Measurements from ENCODE around the gene HDAC4.

The HDAC4 gene

GRCh38 chr2:239227661-239228371 is 173.0 kb downstream of the HDAC4 start:
- DNase-seq: no peak

DNA sequence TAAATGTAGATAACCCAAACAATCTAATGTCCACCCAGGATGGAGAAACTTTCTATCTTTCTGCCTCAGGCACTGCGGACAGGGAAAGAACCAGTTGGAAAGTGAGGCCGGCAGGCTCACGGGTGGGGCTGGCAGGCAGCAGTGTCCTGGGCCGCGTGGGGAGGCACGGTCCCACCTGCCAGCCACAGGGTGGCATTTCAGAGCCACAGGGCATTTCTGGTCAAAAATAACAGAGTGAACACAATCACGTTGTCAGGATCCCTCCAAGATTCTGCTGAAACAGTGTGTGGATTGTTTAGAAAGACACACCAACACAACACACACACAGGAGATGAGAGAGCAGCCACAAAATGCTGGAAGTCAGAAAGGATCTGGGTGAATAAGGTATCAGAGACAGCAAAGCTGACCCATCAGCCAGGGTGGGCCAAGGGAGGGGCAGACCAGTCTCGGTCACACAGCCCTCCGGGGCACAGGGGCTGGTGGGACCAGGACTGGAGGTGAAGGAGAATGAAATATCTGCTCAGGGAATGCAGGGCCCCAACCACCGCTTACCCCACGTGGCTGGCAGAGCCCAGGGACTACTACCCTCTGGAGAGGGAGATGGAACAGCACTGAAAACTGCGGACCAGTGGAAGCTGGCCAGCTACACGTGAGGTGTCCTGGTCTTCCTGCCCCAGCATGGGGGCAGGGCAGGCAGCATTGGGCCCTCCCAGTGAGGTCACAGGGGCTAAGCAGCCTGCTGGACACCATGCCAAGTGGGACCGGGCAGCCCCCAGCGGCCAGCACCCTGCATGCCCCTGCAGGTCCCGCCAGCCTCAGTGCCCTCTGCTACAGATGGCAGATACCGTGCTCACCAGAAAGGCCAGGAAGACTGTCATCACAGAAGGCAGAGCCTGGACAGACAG is 173.9 kb downstream of the HDAC4 start:
- DNase-seq: no peak

DNA sequence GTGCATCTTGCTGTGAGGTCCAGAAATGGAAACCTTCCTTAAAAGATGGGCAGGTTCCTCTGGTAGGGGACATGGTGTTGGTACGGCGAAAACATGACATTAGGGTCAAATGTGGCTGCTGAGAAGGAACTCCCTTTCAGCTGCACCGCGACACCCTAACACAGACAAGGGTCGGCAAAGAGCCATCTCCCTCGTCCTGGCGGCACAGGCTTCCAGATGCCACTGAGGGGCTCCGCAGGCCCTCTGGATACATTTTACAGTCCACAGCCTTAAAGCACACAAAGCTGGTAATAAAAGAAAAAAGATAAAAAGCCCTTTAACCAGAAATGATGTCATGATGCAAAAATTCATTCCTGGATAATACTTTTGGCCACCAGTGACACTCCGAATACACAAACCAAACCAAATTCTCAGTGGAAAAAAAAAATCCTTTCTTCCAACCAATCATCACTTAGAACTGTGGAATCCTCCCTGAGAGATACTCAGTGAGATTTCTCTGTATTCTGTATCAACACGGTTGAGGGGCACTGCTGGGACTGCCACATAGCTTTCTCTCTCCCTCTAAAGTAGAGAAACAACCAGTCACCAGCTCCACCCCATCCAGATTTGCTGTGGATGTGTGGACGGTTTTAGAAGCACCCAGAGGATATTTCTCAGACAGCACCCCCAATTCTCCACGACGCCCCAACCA is 174.8 kb downstream of the HDAC4 start:
- DNase-seq: no peak

DNA sequence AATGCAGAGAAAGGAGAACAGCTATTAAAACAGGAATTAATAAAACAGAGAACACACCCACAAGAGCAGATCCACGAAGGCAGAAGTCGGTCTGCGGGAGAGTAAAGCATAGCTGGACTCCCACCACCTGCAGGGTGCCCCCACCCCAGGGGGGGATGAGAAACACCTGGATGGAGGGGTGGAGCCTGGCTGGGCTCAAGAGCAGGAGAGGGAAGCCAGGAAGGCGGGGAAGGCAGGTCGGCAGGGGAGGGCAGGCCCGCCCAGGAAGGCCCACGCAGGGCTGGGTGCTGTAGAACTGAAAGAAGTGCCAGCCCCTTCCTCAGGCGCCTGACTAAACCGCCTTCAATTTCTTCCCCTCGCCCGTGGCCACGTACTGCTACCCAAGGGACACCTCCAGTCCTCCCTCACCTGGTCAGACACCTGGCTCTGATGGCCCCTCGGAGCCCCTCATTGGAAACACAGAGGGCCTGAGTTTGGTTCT is 175.4 kb downstream of the HDAC4 start:
- DNase-seq: no peak

GRCh38 chr2:239224955-239225354 is 175.9 kb downstream of the HDAC4 start:
- no peak for DNase-seq

- DNase-seq: no peak
These were observed 176.6 kb downstream of the HDAC4 start for GRCh38 chr2:239224199-239224570.

GRCh38 chr2:239223310-239224198 is 177.3 kb downstream of the HDAC4 start:
- no peak for DNase-seq

DNA sequence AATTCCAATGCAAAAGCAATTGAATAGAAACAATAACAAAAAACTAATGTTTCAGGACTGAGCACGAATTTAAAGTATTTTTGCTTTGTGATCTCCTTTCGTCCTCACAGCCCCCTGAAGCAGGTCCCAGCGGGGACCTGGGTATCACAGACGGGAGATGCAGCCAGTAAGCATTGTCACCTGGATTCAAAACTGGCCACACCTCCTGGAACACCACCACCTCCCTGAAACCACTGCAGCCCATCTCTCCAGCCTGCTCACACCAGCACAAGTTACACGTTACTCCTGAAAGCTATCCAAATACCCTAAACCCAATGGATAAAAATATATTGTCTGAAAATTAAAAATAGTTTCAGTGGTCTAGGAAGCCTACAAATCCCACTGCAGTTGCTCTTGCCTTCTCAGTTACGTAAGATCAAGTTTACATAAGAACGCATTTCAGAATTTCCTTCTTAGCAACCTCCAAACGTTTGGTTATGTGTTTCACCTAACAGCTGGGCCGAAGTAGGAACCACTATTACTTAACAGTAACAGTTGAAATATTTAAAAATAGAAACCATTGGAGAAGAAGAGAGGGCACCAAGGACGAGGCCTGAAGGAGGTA is 178.0 kb downstream of the HDAC4 start:
- DNase-seq: no peak

GRCh38 chr2:239222312-239222660 is 178.5 kb downstream of the HDAC4 start:
- no peak for DNase-seq

DNA sequence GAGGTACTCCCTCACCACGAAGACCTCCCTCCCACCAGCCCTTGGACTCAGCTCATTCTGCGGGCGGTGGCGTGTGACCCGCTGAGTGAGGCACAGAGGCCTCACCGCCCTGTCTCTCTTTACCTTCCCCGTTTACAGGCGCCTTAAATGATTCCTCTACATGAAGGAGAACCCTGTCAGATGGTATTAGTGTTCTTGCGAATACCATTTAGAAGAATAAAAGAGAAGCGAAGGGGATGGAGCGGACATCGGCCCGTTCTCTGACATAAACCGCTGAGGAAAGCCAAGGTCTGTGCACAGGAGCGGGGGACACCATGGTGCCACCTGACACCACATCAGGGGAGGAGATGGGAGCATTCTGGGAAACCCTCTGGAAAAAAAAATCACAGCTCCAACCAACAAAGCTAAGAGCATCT is 179.8 kb downstream of the HDAC4 start:
- DNase-seq: no peak

DNA sequence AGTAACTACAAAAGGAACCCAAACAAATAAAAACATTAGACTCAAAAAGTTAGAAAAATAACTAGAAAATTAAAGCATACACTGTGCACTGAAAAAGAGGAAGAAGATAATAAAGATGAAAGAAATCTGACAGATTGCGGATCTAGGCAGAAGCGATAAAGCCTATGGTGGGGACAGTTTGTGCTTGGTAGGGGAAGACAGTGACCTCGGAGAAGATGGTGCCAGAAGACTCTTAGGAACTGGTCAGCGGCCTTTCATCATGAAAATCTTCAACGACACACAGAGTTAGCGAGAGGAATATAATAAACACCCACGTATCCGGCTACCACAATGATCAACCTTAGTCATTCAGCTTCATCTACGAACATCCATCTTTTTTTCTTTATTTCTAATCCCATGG is 180.5 kb downstream of the HDAC4 start:
- no peak for DNase-seq

GRCh38 chr2:239216614-239217273 is 184.1 kb downstream of the HDAC4 start:
- peak; percentile 76 for DNase-seq

DNA sequence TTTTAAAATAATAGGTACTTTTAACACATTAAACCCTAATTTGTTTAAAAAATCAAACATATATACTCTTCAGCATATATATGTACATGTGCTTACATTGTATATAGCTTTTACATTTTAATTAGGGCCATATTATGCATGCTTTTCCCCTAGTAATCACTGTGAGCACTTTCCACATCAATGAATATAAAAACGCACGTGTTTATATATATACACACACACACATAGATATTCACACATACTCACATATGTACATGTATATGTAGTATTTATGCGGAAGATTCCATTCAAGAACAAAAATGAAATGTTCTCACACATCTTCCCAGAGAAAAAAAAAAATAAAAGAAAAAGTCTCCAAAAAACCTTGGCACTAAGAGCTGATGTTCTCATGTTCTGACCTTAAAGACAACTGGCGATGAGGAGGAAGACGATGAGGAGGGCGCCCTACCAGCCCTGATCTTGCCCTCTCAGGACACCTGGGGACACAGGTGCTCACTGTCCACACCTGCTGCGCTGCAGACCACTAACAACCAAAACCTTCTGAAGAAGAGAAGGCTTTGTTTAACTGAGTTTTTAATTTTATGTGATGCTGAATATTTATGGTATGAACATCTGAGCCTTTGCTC is 184.7 kb downstream of the HDAC4 start:
- no peak for DNase-seq

DNA sequence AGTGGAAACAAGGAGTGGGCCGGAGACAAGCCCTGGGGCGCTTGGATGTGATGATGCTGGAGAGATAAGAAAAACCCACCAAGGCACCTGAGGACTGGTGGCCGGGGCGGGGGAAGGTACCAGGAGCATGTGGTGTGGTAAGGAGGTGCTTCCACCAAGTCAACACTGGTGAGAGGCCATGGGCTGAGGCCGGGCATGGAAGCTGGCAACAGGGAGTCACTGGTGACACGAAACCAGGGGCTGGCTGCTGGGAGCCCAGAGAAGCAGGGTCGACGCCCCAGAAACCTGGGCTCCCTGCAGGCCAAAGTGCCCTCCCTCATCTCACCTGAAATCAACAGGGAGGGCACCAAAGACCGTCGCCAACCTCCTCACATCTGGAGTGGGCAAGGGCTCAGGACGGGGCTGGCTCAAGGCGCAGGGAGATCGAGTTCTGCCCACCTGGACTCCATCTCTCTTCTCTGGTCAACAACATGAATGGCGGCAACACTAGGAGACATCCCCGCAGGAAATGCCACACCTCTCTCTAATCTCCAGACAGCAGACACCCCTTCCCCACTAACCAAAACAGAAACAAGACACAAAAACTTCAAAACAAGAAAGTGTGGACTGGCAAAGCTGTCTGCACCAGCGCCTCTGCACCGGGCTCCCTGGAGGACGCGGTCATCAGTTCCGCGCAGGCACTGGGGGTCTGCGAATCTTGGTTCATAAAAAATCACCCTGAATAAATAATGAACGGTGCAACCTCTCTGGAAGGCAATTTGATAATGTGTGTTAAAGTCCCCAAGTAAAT is 185.5 kb downstream of the HDAC4 start:
- no peak for DNase-seq

GRCh38 chr2:239214725-239215124 is 186.1 kb downstream of the HDAC4 start:
- no peak for DNase-seq

GRCh38 chr2:239213643-239214101 is 187.1 kb downstream of the HDAC4 start:
- DNase-seq: no peak

DNA sequence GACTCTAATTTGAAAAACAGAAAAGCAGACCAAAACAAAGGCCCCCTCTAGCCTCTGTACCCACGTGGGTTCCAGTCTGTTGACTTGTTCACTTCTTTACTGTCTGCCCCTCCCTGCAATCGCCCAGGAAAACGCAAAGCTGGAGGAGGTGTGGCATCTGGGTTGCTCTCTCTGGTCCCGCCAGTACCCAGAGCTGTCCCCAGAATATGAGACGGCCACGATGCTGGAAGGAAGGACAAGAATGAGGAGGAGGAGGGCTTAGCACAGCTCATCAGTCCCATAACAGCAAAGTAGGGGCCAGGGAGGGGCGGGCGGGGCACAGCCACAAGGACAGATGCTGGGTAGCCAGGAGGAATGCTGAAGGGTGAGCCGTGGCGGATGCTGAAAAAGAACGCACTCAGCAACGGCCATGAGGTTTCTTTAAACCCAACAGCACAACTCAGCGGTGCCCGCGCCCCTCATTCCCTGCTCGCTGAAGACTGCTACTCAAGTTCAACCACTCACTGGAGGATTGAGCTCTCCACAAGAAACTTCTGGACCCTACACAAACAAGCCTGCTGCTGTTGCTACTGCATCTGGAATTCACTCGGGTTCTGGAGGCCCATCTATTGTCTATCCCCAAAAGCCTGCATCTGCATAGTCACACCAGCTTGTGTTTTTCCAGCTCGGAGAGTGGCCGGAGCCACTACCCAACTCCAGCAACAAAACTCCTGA is 187.7 kb downstream of the HDAC4 start:
- no peak for DNase-seq

GRCh38 chr2:239212121-239212928 is 188.5 kb downstream of the HDAC4 start:
- no peak for DNase-seq

Data from activated CD8-positive, alpha-beta memory T cell treated with anti-CD3 and anti-CD28 coated beads, Interleukin-2, amount 50 U/mL, for 48 hours (primary cell).